Stomach (tissue), 4 donors: ENCODE results near the gene MYO18A.

Experiments
- CTCF ChIP-seq, 7 experiments: fragments of 450-650 bp in 4 of 7; fragments of 200-600 bp in 3 of 7; sonication (generic) in 3 of 7; IDR thresholded peaks; one replicate each; pipeline ENCODE4 v1.5.1; 2016 to 2019; ENCODE audit warnings: antibody characterized with exemption in 7 of 7, control low read depth in 2 of 7, mild to moderate bottlenecking in 1 of 7
- EP300 ChIP-seq: sonication (generic); formaldehyde crosslinking; IDR thresholded peaks from one replicate; pipeline ENCODE4 v1.6.1; 2017; ENCODE audit warnings: antibody characterized with exemption
- POLR2A ChIP-seq, 4 donors: fragments of 450-650 bp; IDR thresholded peaks; one replicate each; pipeline ENCODE4 v1.6.1; 2016; ENCODE audit warnings: antibody characterized with exemption in 4 of 4, control low read depth in 2 of 4, mild to moderate bottlenecking in 1 of 4, moderate library complexity in 1 of 4
- POLR2AphosphoS5 ChIP-seq, 3 donors: sonication (generic); formaldehyde crosslinking; IDR thresholded peaks; one replicate each; pipeline ENCODE4 v1.6.1; 2016; ENCODE audit warnings: antibody characterized with exemption in 3 of 3

- TF ChIP-seq CTCF (IDR thresholded peaks at IDR 0.05), result no peak
- TF ChIP-seq POLR2AphosphoS5 (IDR thresholded peaks at IDR 0.05), result no peak
- TF ChIP-seq EP300, result no peak
- TF ChIP-seq POLR2A (IDR thresholded peaks at IDR 0.05), result no peak
These were observed 90.6 kb downstream of the MYO18A start for GRCh38 chr17:29089601-29090044.
